HEK293 (cell line): ENCODE data around the gene CRTAP.
"Not testable (repeated sequence)": the region's sequence is repeated elsewhere in the genome, so short reads cannot be mapped to it uniquely, and the experiment has no call there.

ENCODE experiments used
- CTCF ChIA-PET: fragments of 350-600 bp; formaldehyde crosslinking; extraction: SDS; loops from one replicate; lab custom pipeline; 2021; ENCODE audit warnings: antibody characterized with exemption; lab: Yijun Ruan, JAX
- POLR2A ChIA-PET: fragments of 300-600 bp; formaldehyde crosslinking; extraction: SDS; loops from one replicate; lab custom pipeline; 2020; ENCODE audit warnings: antibody characterized with exemption, inconsistent platforms; lab: Yijun Ruan, JAX
- H3K27ac ChIP-seq: fragments of 200-500 bp; sonication (Bioruptor generic); 2 replicates; pipeline ENCODE4 v1.5.1; 2014; ENCODE audit warnings: low read depth, low read length, control low read depth, inconsistent platforms; ENCODE audit errors: extremely low read depth
- H3K36me3 ChIP-seq, 2 experiments: fragments of 200-500 bp in 1 of 2; sonication (Bioruptor generic) in 1 of 2; 1 replicate in 1 of 2; 2 replicates in 1 of 2; pipeline ENCODE4 v1.5.1; 2014 to 2017; ENCODE audit warnings: inconsistent platforms in 2 of 2, low read length in 2 of 2; ENCODE audit not compliant: control insufficient read depth in 2 of 2, insufficient read depth in 1 of 2
- H3K4me1 ChIP-seq: fragments of 200-500 bp; sonication (Bioruptor generic); 2 replicates; pipeline ENCODE4 v1.5.1; 2014; ENCODE audit warnings: mild to moderate bottlenecking, low read length, inconsistent platforms; ENCODE audit not compliant: control insufficient read depth, insufficient read depth
- H3K4me3 ChIP-seq: 2 replicates; pipeline ENCODE4 v1.5.1; 2011; ENCODE audit warnings: low read depth, mild to moderate bottlenecking, control low read depth, low read length, moderate library complexity
- H3K9me3 ChIP-seq: fragments of 200-500 bp; sonication (Bioruptor generic); 2 replicates; pipeline ENCODE4 v1.5.1; 2014; ENCODE audit warnings: low read depth, low read length, inconsistent platforms; ENCODE audit not compliant: control insufficient read depth, insufficient read depth
- HOXC10 ChIP-seq: sonication (generic); formaldehyde crosslinking; IDR thresholded peaks from 2 replicates; pipeline ENCODE4 v1.8.1; 2023; ENCODE audit warnings: mild to moderate bottlenecking, missing genetic modification reagents
- MZF1 ChIP-seq: fragments of 450-650 bp; formaldehyde crosslinking; IDR thresholded peaks from 2 replicates; pipeline ENCODE4 v1.5.1; 2017; ENCODE audit warnings: missing biosample characterization, missing genetic modification characterization, borderline replicate concordance
- REPIN1 ChIP-seq: fragments of 450-650 bp; formaldehyde crosslinking; IDR thresholded peaks from 2 replicates; pipeline ENCODE4 v1.5.1; 2017; ENCODE audit warnings: missing biosample characterization, missing genetic modification characterization, low read depth
- YY2 ChIP-seq: fragments of 450-650 bp; formaldehyde crosslinking; IDR thresholded peaks from 2 replicates; pipeline ENCODE4 v1.5.1; 2016; ENCODE audit warnings: missing biosample characterization, missing genetic modification characterization
- ZNF132 ChIP-seq: fragments of 450-650 bp; formaldehyde crosslinking; IDR thresholded peaks from 2 replicates; pipeline ENCODE4 v1.5.1; 2017; ENCODE audit warnings: missing biosample characterization, missing genetic modification characterization, borderline replicate concordance
- ZNF155 ChIP-seq: fragments of 450-650 bp; formaldehyde crosslinking; IDR thresholded peaks from 2 replicates; pipeline ENCODE4 v1.5.1; 2016; ENCODE audit warnings: missing biosample characterization, missing genetic modification characterization
- ZNF223 ChIP-seq: fragments of 450-650 bp; formaldehyde crosslinking; IDR thresholded peaks from 2 replicates; pipeline ENCODE4 v1.5.1; 2016; ENCODE audit warnings: missing biosample characterization, missing genetic modification characterization
- ZNF324 ChIP-seq: fragments of 450-650 bp; formaldehyde crosslinking; IDR thresholded peaks from 2 replicates; pipeline ENCODE4 v1.5.1; 2016; ENCODE audit warnings: missing biosample characterization, missing genetic modification characterization
- ZNF37A ChIP-seq: fragments of 450-650 bp; IDR thresholded peaks from 2 replicates; pipeline ENCODE4 v1.5.1; 2018; ENCODE audit warnings: missing biosample characterization, missing genetic modification characterization
- ZNF391 ChIP-seq: fragments of 450-650 bp; formaldehyde crosslinking; IDR thresholded peaks from 2 replicates; pipeline ENCODE4 v1.5.1; 2016; ENCODE audit warnings: low read depth, missing biosample characterization, missing genetic modification characterization, borderline replicate concordance
- ZNF426 ChIP-seq: fragments of 450-650 bp; formaldehyde crosslinking; IDR thresholded peaks from 2 replicates; pipeline ENCODE4 v1.5.1; 2017; ENCODE audit warnings: missing biosample characterization, missing genetic modification characterization, mild to moderate bottlenecking, inconsistent platforms, moderate library complexity
- ZNF571 ChIP-seq: fragments of 450-650 bp; formaldehyde crosslinking; IDR thresholded peaks from 2 replicates; pipeline ENCODE4 v1.5.0; 2017; ENCODE audit warnings: missing biosample characterization, missing genetic modification characterization
- ZNF747 ChIP-seq: fragments of 450-650 bp; formaldehyde crosslinking; IDR thresholded peaks from 2 replicates; pipeline ENCODE4 v1.5.1; 2016; ENCODE audit warnings: missing biosample characterization, missing genetic modification characterization
- ZNF768 ChIP-seq: fragments of 450-650 bp; formaldehyde crosslinking; IDR thresholded peaks from 2 replicates; pipeline ENCODE4 v1.5.1; 2018; ENCODE audit warnings: missing biosample characterization, mild to moderate bottlenecking, missing genetic modification characterization
- TF ChIP-seq, protein P1 (sequence below): fragments of 450-650 bp; formaldehyde crosslinking; IDR thresholded peaks from 2 replicates; pipeline ENCODE4 v1.5.1; 2016; ENCODE audit warnings: missing biosample characterization, missing genetic modification characterization
- TF ChIP-seq, protein P2 (sequence below): fragments of 450-650 bp; formaldehyde crosslinking; IDR thresholded peaks from 2 replicates; pipeline ENCODE4 v1.5.1; 2016; ENCODE audit warnings: missing biosample characterization, missing genetic modification characterization
- TF ChIP-seq, protein P3 (sequence below): fragments of 450-650 bp; IDR thresholded peaks from 2 replicates; pipeline ENCODE4 v1.5.1; 2018; ENCODE audit warnings: missing biosample characterization, missing genetic modification characterization
- TF ChIP-seq, protein P4 (sequence below): fragments of 450-650 bp; formaldehyde crosslinking; IDR thresholded peaks from 2 replicates; pipeline ENCODE4 v1.5.1; 2016; ENCODE audit warnings: missing biosample characterization, missing genetic modification characterization
- TF ChIP-seq, protein P5 (sequence below): fragments of 450-650 bp; formaldehyde crosslinking; IDR thresholded peaks from 2 replicates; pipeline ENCODE4 v1.5.0; 2017; ENCODE audit warnings: missing biosample characterization, missing genetic modification characterization, borderline replicate concordance

CRTAP gene

DNA sequence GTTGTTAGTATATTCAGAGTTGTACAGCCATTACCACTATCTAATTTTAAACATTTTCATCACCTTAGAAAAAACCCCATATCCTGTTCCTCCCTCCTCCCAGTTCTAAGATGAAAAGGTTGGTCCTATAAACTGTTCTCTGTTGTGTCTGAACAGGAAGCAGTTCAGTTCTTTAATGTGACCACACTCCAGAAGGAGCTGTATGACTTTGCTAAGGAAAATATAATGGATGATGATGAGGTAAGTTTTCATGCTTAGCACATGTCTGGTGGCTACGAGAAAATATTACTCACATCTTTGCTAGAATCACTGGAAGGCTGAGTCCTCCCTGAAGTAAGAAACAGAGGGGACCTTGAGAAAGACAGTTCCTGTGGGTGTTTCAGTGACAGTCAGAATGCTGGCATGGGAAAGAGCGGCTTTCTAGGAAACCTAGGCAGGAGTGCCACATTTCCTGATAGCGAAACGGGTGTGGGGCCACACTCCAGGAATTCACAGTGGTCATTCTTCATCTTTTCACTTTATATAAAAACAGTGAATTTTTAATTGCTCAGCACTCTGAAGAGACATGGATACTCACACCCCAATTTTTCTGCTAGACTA lies 20.3 kb downstream of the CRTAP start:
- ChIA-PET POLR2A (no interaction called here), CTCF (interaction anchor here (0.7 to 8.4 kb wide), 3 partner anchors 123 to 603 kb away, joined by 3 to 113 read pairs (median 4); no protein-coding TSS in a partner anchor)
- H3K4me1 ChIP-seq, result no peaks in the 10 kb centered on the region
- no peak for TF ChIP-seq HOXC10 (CRISPR knock-in tag)
- no peak for TF ChIP-seq ZNF132 (tag by site-specific recombination)
- TF ChIP-seq YY2 (tag by site-specific recombination), result no peak
- no peak for TF ChIP-seq ZNF391 (tag by site-specific recombination)
- TF ChIP-seq, protein P1, sequence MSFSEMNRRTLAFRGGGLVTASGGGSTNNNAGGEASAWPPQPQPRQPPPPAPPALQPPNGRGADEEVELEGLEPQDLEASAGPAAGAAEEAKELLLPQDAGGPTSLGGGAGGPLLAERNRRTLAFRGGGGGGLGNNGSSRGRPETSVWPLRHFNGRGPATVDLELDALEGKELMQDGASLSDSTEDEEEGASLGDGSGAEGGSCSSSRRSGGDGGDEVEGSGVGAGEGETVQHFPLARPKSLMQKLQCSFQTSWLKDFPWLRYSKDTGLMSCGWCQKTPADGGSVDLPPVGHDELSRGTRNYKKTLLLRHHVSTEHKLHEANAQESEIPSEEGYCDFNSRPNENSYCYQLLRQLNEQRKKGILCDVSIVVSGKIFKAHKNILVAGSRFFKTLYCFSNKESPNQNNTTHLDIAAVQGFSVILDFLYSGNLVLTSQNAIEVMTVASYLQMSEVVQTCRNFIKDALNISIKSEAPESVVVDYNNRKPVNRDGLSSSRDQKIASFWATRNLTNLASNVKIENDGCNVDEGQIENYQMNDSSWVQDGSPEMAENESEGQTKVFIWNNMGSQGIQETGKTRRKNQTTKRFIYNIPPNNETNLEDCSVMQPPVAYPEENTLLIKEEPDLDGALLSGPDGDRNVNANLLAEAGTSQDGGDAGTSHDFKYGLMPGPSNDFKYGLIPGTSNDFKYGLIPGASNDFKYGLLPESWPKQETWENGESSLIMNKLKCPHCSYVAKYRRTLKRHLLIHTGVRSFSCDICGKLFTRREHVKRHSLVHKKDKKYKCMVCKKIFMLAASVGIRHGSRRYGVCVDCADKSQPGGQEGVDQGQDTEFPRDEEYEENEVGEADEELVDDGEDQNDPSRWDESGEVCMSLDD (tag by site-specific recombination), result no peak
- H3K27ac ChIP-seq, result no peak overlapping the region
- no peak overlapping the region for H3K4me3 ChIP-seq
- no peaks in the 10 kb centered on the region for H3K9me3 ChIP-seq
- H3K36me3 ChIP-seq, result peaks cover 11 to 54% of the 10 kb centered on the region in 2 experiments; a peak in 2 of 3 replicates

DNA sequence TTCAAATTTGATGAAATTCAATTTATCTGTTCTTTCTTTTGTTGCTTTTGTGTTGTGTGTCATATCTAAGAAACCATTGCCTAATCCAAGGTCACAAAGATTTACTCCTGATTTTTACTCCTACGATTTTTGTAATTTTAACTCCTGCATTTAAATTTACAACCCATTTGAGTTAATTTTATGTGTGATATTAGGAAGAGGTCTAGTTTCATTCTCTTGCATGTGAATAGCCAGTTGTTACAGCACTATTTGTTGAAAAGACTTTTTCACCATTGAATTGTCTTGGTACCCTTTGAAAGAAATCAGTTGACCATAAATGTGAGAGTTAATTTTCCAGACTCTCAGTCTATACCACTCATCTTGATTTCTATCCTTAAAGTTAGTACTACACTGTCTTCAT lies 23.9 kb downstream of the CRTAP start:
- POLR2A ChIA-PET, result no interaction called here
- peaks cover 13 to 51% of the 10 kb centered on the region in 2 experiments; a peak in 2 of 3 replicates for H3K36me3 ChIP-seq
- TF ChIP-seq, protein P2, sequence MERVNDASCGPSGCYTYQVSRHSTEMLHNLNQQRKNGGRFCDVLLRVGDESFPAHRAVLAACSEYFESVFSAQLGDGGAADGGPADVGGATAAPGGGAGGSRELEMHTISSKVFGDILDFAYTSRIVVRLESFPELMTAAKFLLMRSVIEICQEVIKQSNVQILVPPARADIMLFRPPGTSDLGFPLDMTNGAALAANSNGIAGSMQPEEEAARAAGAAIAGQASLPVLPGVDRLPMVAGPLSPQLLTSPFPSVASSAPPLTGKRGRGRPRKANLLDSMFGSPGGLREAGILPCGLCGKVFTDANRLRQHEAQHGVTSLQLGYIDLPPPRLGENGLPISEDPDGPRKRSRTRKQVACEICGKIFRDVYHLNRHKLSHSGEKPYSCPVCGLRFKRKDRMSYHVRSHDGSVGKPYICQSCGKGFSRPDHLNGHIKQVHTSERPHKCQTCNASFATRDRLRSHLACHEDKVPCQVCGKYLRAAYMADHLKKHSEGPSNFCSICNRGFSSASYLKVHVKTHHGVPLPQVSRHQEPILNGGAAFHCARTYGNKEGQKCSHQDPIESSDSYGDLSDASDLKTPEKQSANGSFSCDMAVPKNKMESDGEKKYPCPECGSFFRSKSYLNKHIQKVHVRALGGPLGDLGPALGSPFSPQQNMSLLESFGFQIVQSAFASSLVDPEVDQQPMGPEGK, result no peak
- TF ChIP-seq ZNF223 (no peak), REPIN1 (tag by site-specific recombination) (no peak), ZNF155 (no peak), ZNF747 (no peak), ZNF324 (tag by site-specific recombination) (no peak), MZF1 (tag by site-specific recombination) (no peak), ZNF571 (tag by site-specific recombination) (no peak), ZNF426 (tag by site-specific recombination) (no peak), ZNF768 (tag by site-specific recombination) (no peak), ZNF37A (tag by site-specific recombination) (no peak)
- TF ChIP-seq, protein P3, sequence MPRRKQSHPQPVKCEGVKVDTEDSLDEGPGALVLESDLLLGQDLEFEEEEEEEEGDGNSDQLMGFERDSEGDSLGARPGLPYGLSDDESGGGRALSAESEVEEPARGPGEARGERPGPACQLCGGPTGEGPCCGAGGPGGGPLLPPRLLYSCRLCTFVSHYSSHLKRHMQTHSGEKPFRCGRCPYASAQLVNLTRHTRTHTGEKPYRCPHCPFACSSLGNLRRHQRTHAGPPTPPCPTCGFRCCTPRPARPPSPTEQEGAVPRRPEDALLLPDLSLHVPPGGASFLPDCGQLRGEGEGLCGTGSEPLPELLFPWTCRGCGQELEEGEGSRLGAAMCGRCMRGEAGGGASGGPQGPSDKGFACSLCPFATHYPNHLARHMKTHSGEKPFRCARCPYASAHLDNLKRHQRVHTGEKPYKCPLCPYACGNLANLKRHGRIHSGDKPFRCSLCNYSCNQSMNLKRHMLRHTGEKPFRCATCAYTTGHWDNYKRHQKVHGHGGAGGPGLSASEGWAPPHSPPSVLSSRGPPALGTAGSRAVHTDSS (tag by site-specific recombination), result no peak
- TF ChIP-seq, protein P4, sequence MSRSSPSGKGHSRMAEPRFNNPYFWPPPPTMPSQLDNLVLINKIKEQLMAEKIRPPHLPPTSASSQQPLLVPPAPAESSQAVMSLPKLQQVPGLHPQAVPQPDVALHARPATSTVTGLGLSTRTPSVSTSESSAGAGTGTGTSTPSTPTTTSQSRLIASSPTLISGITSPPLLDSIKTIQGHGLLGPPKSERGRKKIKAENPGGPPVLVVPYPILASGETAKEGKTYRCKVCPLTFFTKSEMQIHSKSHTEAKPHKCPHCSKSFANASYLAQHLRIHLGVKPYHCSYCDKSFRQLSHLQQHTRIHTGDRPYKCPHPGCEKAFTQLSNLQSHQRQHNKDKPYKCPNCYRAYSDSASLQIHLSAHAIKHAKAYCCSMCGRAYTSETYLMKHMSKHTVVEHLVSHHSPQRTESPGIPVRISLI (tag by site-specific recombination), result no peak
- TF ChIP-seq, protein P5, sequence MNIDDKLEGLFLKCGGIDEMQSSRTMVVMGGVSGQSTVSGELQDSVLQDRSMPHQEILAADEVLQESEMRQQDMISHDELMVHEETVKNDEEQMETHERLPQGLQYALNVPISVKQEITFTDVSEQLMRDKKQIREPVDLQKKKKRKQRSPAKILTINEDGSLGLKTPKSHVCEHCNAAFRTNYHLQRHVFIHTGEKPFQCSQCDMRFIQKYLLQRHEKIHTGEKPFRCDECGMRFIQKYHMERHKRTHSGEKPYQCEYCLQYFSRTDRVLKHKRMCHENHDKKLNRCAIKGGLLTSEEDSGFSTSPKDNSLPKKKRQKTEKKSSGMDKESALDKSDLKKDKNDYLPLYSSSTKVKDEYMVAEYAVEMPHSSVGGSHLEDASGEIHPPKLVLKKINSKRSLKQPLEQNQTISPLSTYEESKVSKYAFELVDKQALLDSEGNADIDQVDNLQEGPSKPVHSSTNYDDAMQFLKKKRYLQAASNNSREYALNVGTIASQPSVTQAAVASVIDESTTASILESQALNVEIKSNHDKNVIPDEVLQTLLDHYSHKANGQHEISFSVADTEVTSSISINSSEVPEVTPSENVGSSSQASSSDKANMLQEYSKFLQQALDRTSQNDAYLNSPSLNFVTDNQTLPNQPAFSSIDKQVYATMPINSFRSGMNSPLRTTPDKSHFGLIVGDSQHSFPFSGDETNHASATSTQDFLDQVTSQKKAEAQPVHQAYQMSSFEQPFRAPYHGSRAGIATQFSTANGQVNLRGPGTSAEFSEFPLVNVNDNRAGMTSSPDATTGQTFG (tag by site-specific recombination), result no peak
- H3K4me1 ChIP-seq, result no peaks in the 10 kb centered on the region
- H3K4me3 ChIP-seq, result no peak overlapping the region
- CTCF ChIA-PET, result interaction anchor here (0.6 to 1.0 kb wide), 2 partner anchors 9 to 161 kb away, joined by 3 read pairs; no protein-coding TSS in a partner anchor
- H3K9me3 ChIP-seq, result no peaks in the 10 kb centered on the region
- no peak overlapping the region for H3K27ac ChIP-seq

DNA sequence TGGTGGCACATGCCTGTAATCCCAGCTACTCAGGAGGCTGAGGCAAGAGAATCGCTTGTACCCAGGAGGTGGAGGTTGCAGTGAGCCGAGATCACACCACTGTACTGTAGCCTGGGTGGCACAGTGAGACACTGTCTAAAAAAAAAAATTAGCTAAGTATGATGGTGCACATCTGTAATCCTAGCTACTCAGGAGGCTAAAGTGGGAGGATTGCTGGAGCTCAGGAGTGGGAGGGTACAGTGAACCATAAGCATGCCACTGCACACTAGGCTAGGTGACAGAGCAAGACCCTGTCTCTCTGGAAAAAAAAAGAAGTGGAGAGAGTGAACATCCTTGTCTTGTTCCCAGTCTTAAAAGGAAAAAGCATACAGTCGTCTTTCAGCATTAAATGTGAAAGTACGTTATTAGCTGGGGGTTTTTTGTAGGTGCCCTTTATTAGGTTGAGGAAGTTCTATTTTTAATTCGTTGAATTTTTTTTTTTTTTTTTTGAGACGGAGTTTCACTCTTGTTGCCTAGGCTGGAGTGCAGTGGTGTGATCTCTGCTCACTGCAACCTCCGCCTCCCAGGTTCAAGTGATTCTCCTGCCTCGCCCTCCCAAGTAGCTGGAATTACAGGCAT lies 25.3 kb downstream of the CRTAP start:
- peaks cover 8 to 49% of the 10 kb centered on the region in 2 experiments; a peak in 2 of 3 replicates for H3K36me3 ChIP-seq
- CTCF ChIA-PET, result interaction anchor here (0.7 to 2.6 kb wide), 3 partner anchors 8 to 162 kb away, joined by 3 to 7 read pairs (median 5); no protein-coding TSS in a partner anchor
- H3K27ac ChIP-seq, H3K9me3 ChIP-seq, POLR2A ChIA-PET, H3K4me1 ChIP-seq, H3K4me3 ChIP-seq: not testable (repeated sequence)
